ENCODE measurements around the gene ALDH1A2.

The ALDH1A2 gene

GRCh38 chr15:58064082-58064979, 1.2 kb downstream of the ALDH1A2 start:
- Histone ChIP-seq H3K4me2 (ENCODE audit: low read length) (no peak overlapping the region), H3K79me2 (ENCODE audit: low read length) (no peaks in the 10 kb centered on the region), H3K27me3 (ENCODE audit: low read depth, low read length) (peaks cover 14% of the 10 kb centered on the region), H2AFZ (ENCODE audit: low read depth, low read length) (no peak overlapping the region), H3K27ac (ENCODE audit: low read length) (no peak overlapping the region), H4K20me1 (ENCODE audit: insufficient read depth, low read length) (no peaks in the 10 kb centered on the region), H3K9me3 (ENCODE audit: insufficient read depth, low read length) (no peaks in the 10 kb centered on the region), H3K36me3 (replicated peaks; ENCODE audit: low read depth, low read length) (no peaks in the 10 kb centered on the region), H3K4me3 (ENCODE audit: low read length) (no peak overlapping the region), H3K4me1 (ENCODE audit: low read length) (no peaks in the 10 kb centered on the region), H3K9ac (ENCODE audit: low read length) (no peak overlapping the region)
- no peak for TF ChIP-seq EZH2phosphoT487 (IDR thresholded peaks at IDR 0.05; ENCODE audit: low read depth)
- no peak for TF ChIP-seq CTCF (IDR thresholded peaks at IDR 0.05; ENCODE audit: low read depth, low read length)

- no peaks in the 10 kb centered on the region for H4K20me1 ChIP-seq (ENCODE audit: insufficient read depth, low read length)
- no peak overlapping the region for H3K4me3 ChIP-seq (ENCODE audit: low read length)
- H3K79me2 ChIP-seq (ENCODE audit: low read length) = no peaks in the 10 kb centered on the region
- H3K4me2 ChIP-seq (ENCODE audit: low read length) = no peak overlapping the region
- H3K27me3 ChIP-seq (ENCODE audit: low read depth, low read length) = peaks cover 14% of the 10 kb centered on the region
- no peak overlapping the region for H2AFZ ChIP-seq (ENCODE audit: low read depth, low read length)
- H3K27ac ChIP-seq (ENCODE audit: low read length) = no peak overlapping the region
- no peaks in the 10 kb centered on the region for H3K36me3 ChIP-seq (replicated peaks; ENCODE audit: low read depth, low read length)
- TF ChIP-seq CTCF (IDR thresholded peaks at IDR 0.05; ENCODE audit: low read depth, low read length) = no peak
- TF ChIP-seq EZH2phosphoT487 (IDR thresholded peaks at IDR 0.05; ENCODE audit: low read depth) = no peak
- no peaks in the 10 kb centered on the region for H3K9me3 ChIP-seq (ENCODE audit: insufficient read depth, low read length)
- H3K4me1 ChIP-seq (ENCODE audit: low read length) = no peaks in the 10 kb centered on the region
- H3K9ac ChIP-seq (ENCODE audit: low read length) = no peak overlapping the region
Observed at GRCh38 chr15:58063614-58064013, 1.9 kb downstream of the ALDH1A2 start.

- H3K9ac ChIP-seq (ENCODE audit: low read length) = no peak overlapping the region
- no peaks in the 10 kb centered on the region for H3K79me2 ChIP-seq (ENCODE audit: low read length)
- no peaks in the 10 kb centered on the region for H3K9me3 ChIP-seq (ENCODE audit: insufficient read depth, low read length)
- H3K4me3 ChIP-seq (ENCODE audit: low read length) = no peak overlapping the region
- no peak for TF ChIP-seq EZH2phosphoT487 (IDR thresholded peaks at IDR 0.05; ENCODE audit: low read depth)
- no peak for TF ChIP-seq CTCF (IDR thresholded peaks at IDR 0.05; ENCODE audit: low read depth, low read length)
- H3K27ac ChIP-seq (ENCODE audit: low read length) = no peak overlapping the region
- H2AFZ ChIP-seq (ENCODE audit: low read depth, low read length) = no peak overlapping the region
- H3K36me3 ChIP-seq (replicated peaks; ENCODE audit: low read depth, low read length) = no peaks in the 10 kb centered on the region
- peaks cover 14% of the 10 kb centered on the region for H3K27me3 ChIP-seq (ENCODE audit: low read depth, low read length)
- no peak overlapping the region for H3K4me2 ChIP-seq (ENCODE audit: low read length)
- H4K20me1 ChIP-seq (ENCODE audit: insufficient read depth, low read length) = no peaks in the 10 kb centered on the region
- peaks cover 2% of the 10 kb centered on the region for H3K4me1 ChIP-seq (ENCODE audit: low read length)
Observed at GRCh38 chr15:58062983-58063382, 2.5 kb downstream of the ALDH1A2 start.

GRCh38 chr15:58062175-58062574, 3.3 kb downstream of the ALDH1A2 start:
- peaks cover 14% of the 10 kb centered on the region for H3K27me3 ChIP-seq (ENCODE audit: low read depth, low read length)
- no peak overlapping the region for H3K4me3 ChIP-seq (ENCODE audit: low read length)
- H3K27ac ChIP-seq (ENCODE audit: low read length) = no peak overlapping the region
- no peak for TF ChIP-seq CTCF (IDR thresholded peaks at IDR 0.05; ENCODE audit: low read depth, low read length)
- no peak for TF ChIP-seq EZH2phosphoT487 (IDR thresholded peaks at IDR 0.05; ENCODE audit: low read depth)
- no peaks in the 10 kb centered on the region for H3K79me2 ChIP-seq (ENCODE audit: low read length)
- H3K4me2 ChIP-seq (ENCODE audit: low read length) = no peak overlapping the region
- H3K4me1 ChIP-seq (ENCODE audit: low read length) = peaks cover 4% of the 10 kb centered on the region
- no peaks in the 10 kb centered on the region for H4K20me1 ChIP-seq (ENCODE audit: insufficient read depth, low read length)
- H3K9me3 ChIP-seq (ENCODE audit: insufficient read depth, low read length) = no peaks in the 10 kb centered on the region
- H3K9ac ChIP-seq (ENCODE audit: low read length) = no peak overlapping the region
- no peak overlapping the region for H2AFZ ChIP-seq (ENCODE audit: low read depth, low read length)
- H3K36me3 ChIP-seq (replicated peaks; ENCODE audit: low read depth, low read length) = no peaks in the 10 kb centered on the region

Measured in OCI-LY3 (cell line).